NCI-H510A treated with DMSO at 0.1 percent for 48 hours (cell line): ENCODE measurements around the gene ADAM8.
"Not testable (repeated sequence)": the region's sequence is repeated elsewhere in the genome, so short reads cannot be mapped to it uniquely, and the experiment has no call there.

Source experiments
- DNase-seq: peaks from one replicate; lab custom pipeline; 2025; lab: John Stamatoyannopoulos, UW

Gene ADAM8

DNA sequence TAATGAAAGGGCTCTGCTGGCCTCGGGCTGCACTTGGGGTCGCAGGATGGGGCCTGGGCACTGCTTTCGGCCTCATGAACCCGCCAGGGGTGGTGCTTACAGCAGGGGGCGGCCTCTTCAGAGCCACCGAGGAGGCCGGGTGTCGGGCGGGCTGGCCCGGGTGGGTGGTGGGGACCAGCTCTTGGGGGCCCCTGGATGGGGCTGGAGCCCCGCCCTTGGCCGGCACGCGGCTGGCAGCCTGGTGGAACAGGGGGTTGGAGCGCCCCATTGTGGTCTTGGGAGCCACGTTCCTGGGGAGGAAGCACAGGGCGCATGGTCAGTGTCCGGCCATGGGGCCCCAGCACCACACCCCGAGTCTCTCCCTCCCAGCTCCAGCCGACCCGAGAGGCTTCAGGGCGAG, 8.8 kb downstream of the ADAM8 start:
- no peak for DNase-seq

GRCh38 chr10:133267293-133267692, 9.4 kb downstream of the ADAM8 start:
- DNase-seq = no peak

DNA sequence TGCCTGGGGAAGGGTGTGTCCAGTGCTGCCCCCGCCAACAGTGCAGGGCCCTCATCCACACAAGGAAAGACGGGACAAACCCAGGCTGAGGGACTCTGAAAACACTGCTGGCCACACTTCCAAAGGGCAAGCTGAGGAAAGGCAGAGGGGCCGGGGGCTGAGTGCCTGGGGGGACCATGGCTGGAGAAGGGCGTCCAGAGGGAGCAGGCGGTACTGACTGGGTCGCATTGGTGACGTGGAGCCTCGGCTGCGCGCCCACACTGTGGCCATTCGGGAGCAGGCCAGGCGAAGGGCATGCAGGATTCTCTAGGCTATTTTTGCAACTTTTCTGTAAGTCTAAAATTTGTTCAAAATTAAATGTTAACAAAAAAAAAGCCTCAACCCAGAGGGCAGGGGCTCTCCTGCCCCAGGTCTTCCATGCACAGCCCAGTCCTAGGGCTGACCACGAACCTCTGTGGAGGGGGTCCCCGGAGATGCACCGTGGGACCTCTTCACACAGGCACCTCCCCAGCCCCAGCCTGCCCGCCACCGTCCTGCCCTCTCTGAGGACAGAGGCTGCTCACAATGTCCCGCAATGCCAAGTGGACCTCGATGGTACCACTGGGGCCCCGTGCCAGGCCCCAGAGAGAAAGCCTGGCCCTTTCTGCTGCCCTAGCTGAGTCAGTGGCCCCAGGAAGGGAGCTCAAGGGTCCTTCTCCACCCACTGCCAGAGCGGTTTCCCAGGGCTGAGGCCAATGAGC, 10.4 kb downstream of the ADAM8 start:
- DNase-seq = no peak

DNA sequence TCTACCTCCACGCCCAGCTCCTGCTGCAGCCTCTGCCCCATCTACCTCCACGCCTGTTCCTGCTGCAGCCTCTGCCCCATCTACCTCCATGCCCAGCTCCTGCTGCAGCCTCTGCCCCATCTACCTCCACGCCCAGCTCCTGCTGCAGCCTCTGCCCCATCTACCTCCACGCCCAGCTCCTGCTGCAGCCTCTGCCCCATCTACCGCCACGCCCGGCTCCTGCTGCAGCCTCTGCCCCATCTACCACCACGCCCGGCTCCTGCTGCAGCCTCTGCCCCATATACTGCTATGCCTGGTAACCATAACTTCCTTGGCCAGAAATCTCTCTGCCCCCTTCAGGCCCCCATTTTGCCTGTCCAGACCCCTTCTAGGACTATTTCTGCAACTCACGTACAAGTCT, 11.6 kb downstream of the ADAM8 start:
- not testable (repeated sequence) for DNase-seq

- no peak for DNase-seq
Measured at GRCh38 chr10:133264461-133264860, 12.2 kb downstream of the ADAM8 start.

DNA sequence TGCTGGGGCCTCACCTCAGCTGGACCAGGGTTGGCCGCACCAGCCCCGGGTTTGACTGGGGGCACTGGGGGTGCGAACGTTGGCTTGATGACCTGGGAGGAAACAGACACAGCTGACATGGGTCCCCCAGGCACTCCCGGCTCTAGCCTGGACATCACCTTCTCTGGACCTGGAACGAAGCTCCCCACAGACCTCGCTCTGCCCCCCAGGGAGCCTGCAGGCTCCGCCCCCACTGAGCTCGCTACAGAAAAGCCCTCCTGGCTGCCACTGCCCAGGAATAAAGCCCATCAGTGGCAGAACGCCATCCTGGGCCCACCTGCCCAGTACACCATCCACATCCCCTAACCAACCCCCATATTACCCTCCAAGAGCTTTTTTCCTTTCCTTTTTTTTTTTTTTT, 13.0 kb downstream of the ADAM8 start:
- DNase-seq = no peak

- peak; percentile 77 for DNase-seq
Measured at GRCh38 chr10:133262696-133263095, 14.0 kb downstream of the ADAM8 start.

- DNase-seq = peak; percentile 54
Measured at GRCh38 chr10:133261726-133262325, 14.8 kb downstream of the ADAM8 start.

DNA sequence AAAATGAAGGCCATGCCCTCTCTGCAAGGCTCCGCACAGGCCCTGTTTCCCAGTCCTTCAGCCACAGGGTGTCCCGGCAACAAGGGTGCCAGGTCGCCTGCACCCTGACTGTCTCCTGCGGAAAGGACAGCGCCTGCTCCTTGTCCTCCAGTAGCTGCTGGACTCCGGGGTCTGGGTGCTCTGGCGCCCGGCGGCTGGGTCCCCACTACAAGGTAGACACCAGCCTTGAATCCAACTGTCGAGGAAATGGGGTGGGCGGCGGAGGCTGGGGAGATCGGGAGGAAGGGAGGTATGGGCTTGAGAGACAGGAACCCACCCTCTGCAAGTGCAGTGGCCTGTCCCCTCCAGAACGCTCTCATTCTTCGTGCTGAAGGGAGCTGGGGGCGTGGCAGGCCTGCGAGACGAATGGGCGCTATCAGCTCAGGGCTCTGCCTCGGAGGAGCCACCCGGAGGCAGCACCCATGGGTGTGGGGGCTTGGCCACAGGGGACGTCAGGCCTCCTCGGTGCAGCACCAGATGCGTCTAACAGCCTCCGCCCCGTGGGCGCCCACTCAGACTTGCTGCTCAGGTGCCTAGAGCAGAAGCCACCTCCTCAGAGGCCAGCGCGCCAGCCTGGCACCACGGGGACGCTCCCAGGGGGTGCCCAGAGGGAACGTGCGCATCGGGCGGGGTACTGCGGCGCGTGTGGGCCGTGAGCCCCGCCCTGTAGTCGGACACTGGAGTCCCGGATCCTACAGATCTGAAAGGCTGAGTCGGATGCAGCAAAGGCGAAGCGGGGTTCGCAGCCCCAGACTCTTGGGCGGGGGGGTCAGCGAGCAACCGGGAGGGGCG, 15.6 kb downstream of the ADAM8 start:
- no peak for DNase-seq

DNA sequence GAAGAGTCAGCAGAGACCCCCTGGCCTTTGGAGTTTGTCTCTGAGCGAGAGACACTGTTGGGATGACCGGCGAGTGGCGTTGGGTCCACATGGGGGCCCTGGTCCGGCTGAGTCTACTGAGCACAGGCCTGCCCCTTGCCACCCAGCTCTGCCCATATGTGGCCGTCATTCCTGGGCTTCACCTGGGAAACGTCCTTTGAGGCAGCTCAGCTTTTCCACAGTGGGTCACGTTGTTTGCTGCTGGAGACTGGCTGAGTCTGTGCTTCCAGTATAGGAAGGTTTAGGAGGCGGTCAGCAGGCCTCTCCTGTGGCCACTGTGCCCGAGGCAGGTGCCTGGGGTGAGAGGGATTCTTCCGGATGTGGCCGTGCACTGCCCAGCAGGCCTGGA, 17.1 kb downstream of the ADAM8 start:
- no peak for DNase-seq

GRCh38 chr10:133258818-133259601, 17.7 kb downstream of the ADAM8 start:
- no peak for DNase-seq

- no peak for DNase-seq
Measured at GRCh38 chr10:133258066-133258817, 18.4 kb downstream of the ADAM8 start.

- no peak for DNase-seq
Measured at GRCh38 chr10:133257489-133258065, 19.1 kb downstream of the ADAM8 start.

DNA sequence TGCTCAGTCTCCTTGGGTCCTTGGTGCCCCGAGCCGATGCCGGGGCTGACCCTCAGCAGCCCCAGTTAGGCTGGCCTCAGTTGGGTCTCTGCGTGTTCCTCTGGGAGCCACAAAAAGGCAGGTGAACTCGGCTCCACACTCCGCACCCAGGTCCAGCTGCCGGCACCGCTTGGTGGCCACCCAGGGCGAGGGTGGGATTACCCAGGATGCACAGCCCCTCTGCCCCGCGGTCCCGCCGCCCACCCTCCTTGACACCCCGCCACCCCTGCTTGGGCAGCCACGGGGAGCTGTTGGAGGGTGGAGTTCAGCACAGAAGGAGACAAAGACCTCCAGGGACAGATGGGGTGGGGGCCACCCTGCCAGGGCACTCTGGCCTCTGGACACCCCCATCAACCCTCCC, 21.3 kb downstream of the ADAM8 start:
- DNase-seq = no peak

DNA sequence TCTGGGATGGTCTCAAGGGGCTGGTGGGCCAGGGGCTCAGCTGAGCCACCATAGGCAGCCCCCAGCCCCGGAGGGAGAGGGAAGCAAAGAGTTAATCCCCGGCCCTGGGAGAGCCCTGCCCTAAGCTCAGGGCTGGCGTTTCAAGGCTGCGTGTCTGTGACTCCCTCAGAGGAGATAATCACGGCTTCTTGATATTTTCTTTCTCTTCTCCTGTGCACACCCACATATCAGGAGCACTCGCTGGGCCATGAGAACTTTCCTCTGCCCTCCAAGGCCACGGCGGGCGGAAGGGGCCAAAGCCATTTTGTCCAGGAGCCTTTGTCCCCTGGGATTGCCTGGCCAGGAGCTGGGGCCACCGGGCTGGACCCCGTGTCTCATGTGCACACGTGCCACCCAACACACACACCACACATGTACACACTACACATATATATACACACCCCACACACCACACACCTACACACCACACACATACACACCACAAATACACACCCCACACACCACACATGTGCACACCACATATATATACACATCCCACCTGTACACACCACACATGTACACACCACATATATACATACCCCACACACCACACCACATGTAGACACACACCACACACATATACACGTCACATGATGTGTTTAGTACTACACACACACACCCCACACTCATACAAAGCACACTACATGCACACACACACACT, 22.1 kb downstream of the ADAM8 start:
- DNase-seq = no peak

DNA sequence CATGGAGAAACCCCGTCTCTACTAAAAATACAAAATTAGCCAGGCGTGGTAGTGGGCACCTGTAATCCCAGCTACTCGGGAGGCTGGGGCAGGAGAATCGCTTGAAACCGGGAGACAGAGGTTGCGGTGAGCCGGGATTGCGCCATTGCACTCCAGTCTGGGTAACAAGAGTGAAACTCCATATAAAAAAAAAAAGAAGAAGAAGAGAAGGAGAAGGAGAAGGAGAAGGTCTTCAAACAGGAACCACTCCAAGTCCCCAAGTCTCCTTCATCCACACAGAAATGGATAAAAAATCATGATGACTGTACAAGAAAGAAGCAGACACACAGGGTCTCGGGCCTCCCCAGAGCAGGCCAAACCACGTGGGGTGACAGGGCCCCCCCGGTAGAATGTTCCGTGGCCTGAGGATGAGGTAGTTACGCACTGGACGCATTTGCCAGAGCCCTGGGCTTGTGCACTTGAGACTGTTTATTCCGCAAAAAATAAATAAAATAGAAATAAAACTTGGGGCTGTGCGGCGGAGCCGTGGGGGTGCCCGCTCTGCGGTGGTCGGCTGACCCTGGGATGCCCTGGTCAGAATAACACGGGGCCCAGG, 23.2 kb downstream of the ADAM8 start:
- no peak for DNase-seq

- no peak for DNase-seq
Measured at GRCh38 chr10:133252223-133252552, 24.5 kb downstream of the ADAM8 start.

DNA sequence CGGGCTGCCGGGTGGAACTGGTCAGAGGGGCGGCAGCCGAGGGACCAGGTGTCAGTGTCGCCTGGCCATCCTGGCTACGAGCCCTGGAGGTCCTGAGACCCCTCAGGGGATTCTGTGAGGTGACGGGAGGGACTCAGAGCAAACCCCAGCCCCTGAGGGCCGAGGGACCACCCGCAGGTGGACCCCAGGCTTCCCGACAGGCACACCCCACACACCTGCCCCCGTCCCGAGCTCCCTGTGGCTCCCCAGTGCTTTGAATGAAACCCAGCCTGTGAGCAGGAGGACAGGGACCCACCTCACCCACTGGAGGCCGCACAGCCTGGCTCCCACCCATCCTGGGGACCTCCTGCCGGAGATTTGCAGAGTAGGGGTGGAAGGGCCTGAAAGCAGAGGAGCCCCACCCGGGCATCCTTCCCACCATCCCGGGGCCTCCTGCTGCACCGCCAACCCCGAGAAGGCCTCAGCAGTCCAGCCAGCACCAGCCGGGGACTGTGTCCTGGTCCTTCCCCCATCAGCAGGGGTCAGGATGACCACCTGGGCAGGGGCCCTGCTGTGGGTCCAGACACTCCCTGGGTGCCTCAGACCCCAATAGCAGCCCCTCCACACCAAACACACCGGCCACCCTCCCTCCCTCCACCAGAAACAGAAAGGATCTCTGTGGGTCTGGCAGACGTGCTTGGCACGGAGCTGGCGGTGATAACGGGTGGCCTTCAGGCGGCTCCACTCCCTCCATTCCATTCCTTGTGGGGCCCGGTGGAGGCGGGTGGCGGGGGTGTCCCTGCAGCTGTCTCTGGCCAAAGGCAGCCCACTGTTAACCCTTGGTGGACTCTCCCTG, 25.1 kb downstream of the ADAM8 start:
- DNase-seq = no peak
